ENCODE data around the gene VSTM1. TPM values are rescaled to one million over a fixed set of nuclear protein-coding genes. Genes with fewer than 3 reads are reported as not detected.

VSTM1 gene
- total and polyA plus RNA-seq, 2 of the 4 experiments (the other 2 are of a cell fraction): not detected

- in situ Hi-C loops (cut with MboI; ENCODE audit: low sequenced_read_pairs): loop anchor here (5.0 to 10.0 kb wide), 2 partner anchors 145 to 223 kb away; partner anchors contain the start of gene PRKCG
- ChIA-PET CTCF (interaction anchor here (0.6 to 1.3 kb wide), 9 partner anchors 8 to 237 kb away, joined by 3 to 12 read pairs (median 3); no protein-coding TSS in a partner anchor), POLR2A (ENCODE audit: unreplicated experiment) (interaction anchor here (0.5 kb wide), 1 partner anchor 200 kb away, joined by 6 read pairs; no protein-coding TSS in a partner anchor)
- TF ChIP-seq SMC3 (IDR thresholded peaks at IDR 0.05; ENCODE audit: low read depth, low read length): peak; percentile 60; the same call in 1 of the 2 replicates
- TF ChIP-seq MAZ (IDR thresholded peaks at IDR 0.05; ENCODE audit: borderline replicate concordance, low read depth, low read length): no peak
- no peak for TF ChIP-seq NFE2L2 (IDR thresholded peaks at IDR 0.05; ENCODE audit: low read depth, low read length)
- no peak for TF ChIP-seq CHD1 (IDR thresholded peaks at IDR 0.05; ENCODE audit: low read depth, low read length)
- TF ChIP-seq POLR2A (IDR thresholded peaks at IDR 0.05; ENCODE audit: low read depth, low read length): no peak
- no peak for TF ChIP-seq ELK1 (IDR thresholded peaks at IDR 0.05; ENCODE audit: borderline replicate concordance, low read depth, low read length)
- TF ChIP-seq MAFK (IDR thresholded peaks at IDR 0.05; ENCODE audit: low read depth, low read length): no peak
- no peak for TF ChIP-seq FOS (IDR thresholded peaks at IDR 0.05; ENCODE audit: low read depth, low read length)
- TF ChIP-seq RFX5 (IDR thresholded peaks at IDR 0.05; ENCODE audit: low read depth, low read length): no peak
- TF ChIP-seq CTCF (conservative IDR thresholded peaks at IDR 0.05; ENCODE audit: low read depth, low read length): peak; percentile 64
- peak; percentile 71 for TF ChIP-seq RAD21 (IDR thresholded peaks at IDR 0.05; ENCODE audit: low read length)
- no peak for TF ChIP-seq MXI1 (IDR thresholded peaks at IDR 0.05; ENCODE audit: borderline replicate concordance, low read depth, low read length)
- no peak for TF ChIP-seq CEBPB (IDR thresholded peaks at IDR 0.05; ENCODE audit: low read depth, low read length)
- TF ChIP-seq USF2 (IDR thresholded peaks at IDR 0.05; ENCODE audit: low read depth, low read length): no peak
- dilution Hi-C loops (cut with HindIII; ENCODE audit: low sequenced_read_pairs, unreplicated experiment): no loop called here
- WGBS, 2 experiments (ENCODE audit: extremely low coverage in 2 of 2, insufficient read length in 1 of 2): 3% methylated on average over 4 of the region's 9 CpGs; no CpG with 5 or more reads in 1 of the 2 experiments
- Histone ChIP-seq H3K9me3 (ENCODE audit: control insufficient read depth, insufficient read depth, low read length) (no peaks in the 10 kb centered on the region), H3K27ac (ENCODE audit: insufficient read depth, low read length) (no peak overlapping the region), H2BK5ac (ENCODE audit: low read depth, low read length, poor library complexity, severe bottlenecking) (no peak overlapping the region), H3K4ac (ENCODE audit: low read depth, low read length) (no peak overlapping the region), H3K23ac (ENCODE audit: low read depth, low read length) (no peak overlapping the region), H3K79me1 (ENCODE audit: low read depth in 1 of 2, low read length in 2 of 2) (no peaks in the 10 kb centered on the region), H4K20me1 (ENCODE audit: insufficient read depth, low read length) (no peaks in the 10 kb centered on the region), H3K18ac (ENCODE audit: low read depth, low read length) (no peak overlapping the region), H3K4me1 (ENCODE audit: control insufficient read depth, insufficient read depth, low read length) (no peaks in the 10 kb centered on the region), H4K91ac (ENCODE audit: insufficient read depth, low read depth, low read length) (no peak overlapping the region), H2BK15ac (ENCODE audit: low read depth, low read length) (no peak overlapping the region), H3K36me3 (ENCODE audit: control insufficient read depth, insufficient read depth, low read length) (no peaks in the 10 kb centered on the region), H2AK9ac (replicated peaks; ENCODE audit: low read depth, low read length, poor library complexity) (no peak overlapping the region), H2AFZ (replicated peaks; ENCODE audit: low read length, poor library complexity) (no peak overlapping the region), H3K4me2 (ENCODE audit: low read depth, low read length) (no peak overlapping the region), H4K8ac (ENCODE audit: low read depth in 2 of 2, low read length in 2 of 2) (no peak overlapping the region), H2BK20ac (ENCODE audit: low read depth, low read length) (no peak overlapping the region), H3K4me3 (ENCODE audit: insufficient read depth, low read depth, low read length) (no peak overlapping the region), H3K9ac (ENCODE audit: low read depth, low read length) (no peak overlapping the region), H3K27me3 (ENCODE audit: control insufficient read depth, insufficient read depth, low read length) (no peaks in the 10 kb centered on the region), H4K5ac (ENCODE audit: low read depth, low read length) (no peak overlapping the region), H2BK120ac (ENCODE audit: low read depth, low read length) (no peak overlapping the region), H2AK5ac (ENCODE audit: low read depth, low read length) (no peak overlapping the region), H3K9me1 (ENCODE audit: insufficient read depth, low read length) (no peaks in the 10 kb centered on the region), H3K56ac (ENCODE audit: extremely low read depth, insufficient read depth, low read length) (no peak overlapping the region), H3K14ac (replicated peaks; ENCODE audit: low read depth, low read length) (no peak overlapping the region)
- intact Hi-C loops (cut with micrococcal nuclease): loop anchor here (1.0 to 10.0 kb wide), 3 partner anchors 222 to 835 kb away; partner anchors contain the start of gene ZNF665
- DNase-seq (peak; percentile 54), ATAC-seq (ENCODE audit: low read depth) (peak; percentile 80)
- BruUV-seq (replicated peaks): no TSS peak
Observed at GRCh38 chr19:54029930-54030490, 33.7 kb downstream of the VSTM1 start.
